SK-MEL-5 (cell line): ENCODE data around the gene TOB1. TPM values are rescaled to one million over a fixed set of nuclear protein-coding genes. Genes with fewer than 3 reads are reported as not detected.
"Not testable (repeated sequence)": the region's sequence is repeated elsewhere in the genome, so short reads cannot be mapped to it uniquely, and the experiment has no call there.

Experiments
- DNase-seq: peaks from one replicate; pipeline ENCODE4 v3.0.0-alpha.2; 2016; ENCODE audit warnings: low read depth, low spot score
- in situ Hi-C: cut with HindIII; loops from 2 replicates; pipeline ENCODE4 v1.10.0; 2016; ENCODE audit warnings: low sequenced_read_pairs, high pct_unique_total_duplicates, low pct_unique_long_range_greater_than_20kb
- total RNA-seq: library from RNA; depleted of rRNA; stranded (reverse); fragments of >200 nt; shearing (Covaris generic); gene quantifications from 2 replicates; pipeline ENCODE4 v1.2.3, GENCODE V29; 2014

TOB1 gene
- total RNA-seq, 1 experiment from 2014 or later, result 23.7 TPM

DNA sequence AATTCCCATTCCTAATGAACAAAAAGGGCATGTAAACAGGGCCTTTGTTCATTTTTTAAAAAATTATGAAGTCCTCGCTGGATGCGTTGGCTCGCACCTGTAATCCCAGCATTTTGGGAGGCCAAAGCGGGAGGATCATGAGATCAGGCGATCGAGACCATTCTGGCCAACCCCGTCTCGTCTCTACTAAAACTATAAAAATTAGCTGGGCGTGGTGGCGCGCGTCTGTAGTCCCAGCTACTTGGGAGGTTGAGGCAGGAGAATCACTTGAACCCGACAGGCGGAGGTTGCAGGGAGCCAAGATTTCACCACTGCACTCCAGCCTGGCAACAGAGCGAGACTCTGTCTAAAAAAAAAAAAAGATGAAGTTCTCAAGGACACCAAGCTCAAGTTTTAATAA, 6.4 kb downstream of the TOB1 start:
- DNase-seq, in situ Hi-C loops: not testable (repeated sequence)

GRCh38 chr17:50858486-50859225, 7.5 kb downstream of the TOB1 start:
- in situ Hi-C loops, result no loop called here
- no peak for DNase-seq

GRCh38 chr17:50856431-50856830, 9.7 kb downstream of the TOB1 start:
- no peak for DNase-seq
- in situ Hi-C loops, result no loop called here

DNA sequence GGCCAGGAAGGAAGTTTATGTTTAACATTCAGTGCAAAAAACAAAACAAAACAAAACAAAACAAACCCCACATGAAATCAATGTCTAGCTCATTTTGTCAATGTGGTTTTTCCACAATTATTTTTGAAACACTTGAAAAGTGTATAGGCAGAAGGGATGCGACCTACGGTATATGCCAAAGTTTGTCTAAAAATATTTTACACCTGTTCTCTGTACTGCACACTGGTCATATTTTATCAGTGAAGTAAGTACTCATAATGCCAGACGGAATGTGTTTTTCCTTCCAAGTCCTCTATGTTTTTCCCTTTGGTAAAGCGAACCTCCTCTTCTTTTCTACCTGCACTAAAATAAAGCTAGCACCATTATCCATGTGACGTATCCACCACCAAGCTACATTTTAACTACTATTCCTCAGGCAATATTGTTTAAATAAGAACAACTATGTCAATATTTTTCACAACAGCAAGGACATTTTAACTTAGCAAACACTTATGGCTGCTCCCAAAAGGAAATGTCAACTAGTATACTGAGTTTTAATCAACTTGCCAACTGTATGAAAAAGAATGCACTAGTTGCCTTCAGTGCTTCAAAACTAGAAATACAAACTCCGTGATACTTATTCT, 10.3 kb downstream of the TOB1 start:
- no peak for DNase-seq
- in situ Hi-C loops, result no loop called here

- in situ Hi-C loops, result no loop called here
- no peak for DNase-seq
Measured at GRCh38 chr17:50853781-50854180, 12.4 kb downstream of the TOB1 start.

DNA sequence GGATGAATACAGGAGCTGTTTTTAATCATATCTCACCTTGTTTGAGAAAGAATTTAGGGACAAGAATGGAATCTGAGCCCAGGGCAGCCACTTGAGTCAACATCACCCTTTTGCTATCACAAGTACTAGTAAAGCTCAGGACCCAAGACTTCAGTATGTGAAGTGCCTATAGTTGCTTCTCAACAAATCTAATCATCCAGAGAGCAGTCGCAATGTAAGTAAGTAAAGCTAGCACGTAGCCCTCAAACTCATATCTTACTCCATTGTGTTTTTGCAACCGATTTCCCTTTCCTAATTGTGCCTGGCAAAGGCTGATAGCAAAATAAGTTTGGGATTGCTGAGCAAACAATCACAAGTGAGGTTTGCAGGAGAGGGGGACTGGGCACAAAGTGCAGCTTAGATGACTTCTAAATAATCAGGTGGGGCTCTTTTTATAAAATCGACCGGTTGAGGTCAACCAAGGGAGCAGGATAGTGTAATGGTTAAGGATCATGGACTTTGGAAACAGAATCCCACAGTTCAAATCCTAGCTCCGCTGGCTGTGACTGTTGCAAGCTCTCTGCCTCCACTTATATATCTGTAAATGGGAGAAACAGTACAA, 13.0 kb downstream of the TOB1 start:
- DNase-seq, result no peak
- in situ Hi-C loops, result no loop called here

DNA sequence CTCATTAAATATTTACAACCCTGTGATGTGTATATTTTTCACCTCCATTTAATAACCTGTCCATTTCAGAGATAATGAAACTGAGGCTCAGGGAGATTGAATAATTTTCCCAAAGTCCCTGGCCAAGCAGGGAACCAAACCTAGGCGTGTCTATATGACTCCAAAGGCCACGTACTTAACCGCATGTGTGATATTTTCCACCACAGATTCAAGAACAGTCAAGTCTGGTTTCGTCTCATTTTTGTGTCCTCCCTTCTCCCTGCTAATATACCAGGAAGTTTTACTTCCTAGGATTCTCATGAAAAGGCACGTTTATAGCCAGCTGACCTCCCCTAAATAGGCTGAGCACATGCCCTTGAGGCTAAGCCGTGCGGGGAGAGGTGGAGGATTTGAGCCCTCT, 15.5 kb downstream of the TOB1 start:
- DNase-seq, result peak; percentile 15
- in situ Hi-C loops, result no loop called here

GRCh38 chr17:50848711-50849110, 17.4 kb downstream of the TOB1 start:
- in situ Hi-C loops, result no loop called here

DNA sequence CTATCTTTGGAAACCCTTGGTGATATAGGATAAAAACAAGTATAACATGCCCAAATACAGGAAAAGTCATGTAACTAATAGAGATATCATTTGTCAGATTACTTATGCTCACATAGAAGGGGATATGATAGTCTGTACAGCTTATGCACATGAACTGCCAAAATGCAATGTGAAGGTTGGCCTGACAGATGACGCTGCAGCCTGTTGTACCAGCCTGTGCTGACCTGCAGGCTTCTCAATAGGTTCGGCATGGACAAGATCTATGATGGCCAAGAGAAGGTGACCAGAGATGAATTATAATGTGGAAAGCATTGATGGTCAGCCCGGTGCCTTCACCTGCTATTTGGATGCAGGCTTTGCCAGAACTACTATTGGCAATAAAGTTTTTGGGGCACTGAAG, 18.1 kb downstream of the TOB1 start:
- DNase-seq, result no peak
- in situ Hi-C loops, result no loop called here

More at GRCh38 chr17:50848711-50849110, 17.4 kb downstream of the TOB1 start:
- no peak for DNase-seq

- DNase-seq, result no peak
- in situ Hi-C loops, result no loop called here
Measured at GRCh38 chr17:50847566-50847965, 18.6 kb downstream of the TOB1 start.

DNA sequence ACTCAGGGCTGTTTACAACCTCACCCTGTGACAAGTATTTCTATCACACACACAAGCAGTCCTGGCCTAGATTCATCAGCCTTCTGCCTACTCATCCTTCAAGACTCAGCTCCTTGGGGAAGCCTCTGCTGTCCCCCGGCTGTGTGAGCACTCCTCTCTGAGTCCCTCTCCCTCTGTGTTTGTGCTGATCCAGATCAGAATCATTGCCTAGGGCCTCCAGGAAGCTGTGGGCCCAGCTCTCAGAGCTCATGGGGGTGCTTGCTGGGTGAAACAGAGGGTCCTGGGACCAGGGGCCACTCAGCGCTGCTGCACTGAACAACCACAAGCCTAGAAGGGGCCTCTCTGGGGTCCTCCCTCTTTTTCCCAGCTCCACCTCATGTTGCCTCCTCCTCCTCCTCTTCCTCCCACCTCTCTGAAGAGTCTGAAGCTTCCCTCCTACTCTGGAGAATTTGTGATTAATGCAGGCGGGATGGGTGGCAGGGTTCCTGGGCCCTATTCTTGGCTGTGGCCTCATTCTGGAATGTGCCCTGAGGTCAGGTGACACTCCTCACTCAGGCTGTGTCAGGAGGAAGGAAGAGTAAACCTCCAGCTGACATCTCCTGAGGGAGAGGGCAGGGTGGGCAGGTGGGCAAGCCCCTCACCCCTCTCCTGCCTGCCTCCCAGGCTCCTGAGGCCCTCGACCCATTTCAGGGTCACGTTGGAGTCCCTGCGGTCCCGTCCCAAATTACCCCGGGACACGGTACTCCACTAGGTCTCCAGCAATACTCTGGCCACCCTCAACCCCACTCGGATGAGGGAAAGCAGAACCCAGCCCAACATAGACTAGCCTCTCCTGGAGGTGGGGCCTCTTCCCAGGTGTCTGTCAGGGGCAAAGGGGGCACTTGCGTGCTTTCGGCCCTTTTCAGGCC, 20.7 kb downstream of the TOB1 start:
- in situ Hi-C loops, result no loop called here
- DNase-seq, result no peak

DNA sequence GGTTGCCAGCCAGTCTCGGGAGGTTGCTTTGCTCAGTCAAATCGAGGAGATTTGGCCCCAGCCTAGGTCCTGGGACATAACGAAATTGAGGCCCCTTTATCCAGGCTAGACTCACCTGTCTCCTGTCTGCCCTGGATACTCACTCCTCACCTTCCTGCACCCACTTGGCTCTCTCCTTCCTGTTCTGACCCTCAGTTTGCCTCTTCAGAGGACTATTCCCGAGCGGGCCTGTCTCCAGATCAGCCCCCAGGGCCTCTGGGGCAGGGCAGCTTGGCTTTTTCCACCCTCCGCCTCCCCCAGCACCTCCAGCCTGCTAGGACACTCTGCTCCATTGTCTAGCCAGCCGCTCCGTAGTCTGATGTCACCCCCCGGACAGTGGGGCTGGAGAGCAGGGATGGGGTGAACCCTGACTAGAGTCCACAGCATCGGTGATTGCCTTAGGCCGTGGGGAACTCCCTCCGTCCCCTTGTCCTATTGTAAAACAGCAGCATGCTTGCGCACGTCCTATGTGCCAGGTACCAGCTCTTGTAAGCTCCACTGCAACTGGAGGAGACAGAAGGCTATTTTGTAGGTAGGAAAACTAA, 21.9 kb downstream of the TOB1 start:
- in situ Hi-C loops, result no loop called here
- DNase-seq, result no peak

DNA sequence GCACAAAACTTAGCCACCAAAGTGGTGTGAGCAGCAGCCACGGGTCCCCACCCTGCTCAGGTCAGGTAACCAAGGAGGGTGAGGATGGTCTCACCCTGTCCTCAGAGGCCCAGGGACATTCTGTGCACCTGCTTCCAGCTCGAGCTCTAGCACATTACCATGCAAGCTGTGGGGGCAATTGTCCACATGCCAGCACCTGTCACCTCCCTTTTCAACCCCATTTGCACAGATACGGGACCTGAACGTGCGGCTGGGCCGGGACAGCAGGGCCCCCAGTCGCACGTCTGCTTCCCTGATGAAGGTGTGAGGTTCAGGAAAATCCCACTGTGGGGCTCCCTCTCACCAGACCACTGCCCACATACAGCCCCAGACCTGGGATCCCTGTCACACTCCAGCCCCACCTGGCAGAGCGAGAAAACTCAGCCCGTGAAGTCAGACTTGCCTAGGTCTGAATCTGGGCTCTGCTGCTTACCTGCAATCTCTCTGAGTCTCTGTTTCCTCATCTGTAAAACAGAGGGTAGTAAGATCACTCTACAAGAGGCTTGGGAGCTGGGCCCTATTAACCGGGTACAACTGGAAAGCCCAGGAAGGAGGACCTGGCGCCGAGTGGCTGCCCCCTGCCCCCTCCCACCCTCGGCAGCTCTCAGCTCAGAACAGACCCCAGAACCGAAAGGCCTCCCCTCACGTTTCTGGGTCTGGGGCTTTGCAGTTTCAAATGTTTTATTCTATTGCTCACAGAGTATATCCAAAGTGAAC, 22.8 kb downstream of the TOB1 start:
- in situ Hi-C loops, result no loop called here
- no peak for DNase-seq

DNA sequence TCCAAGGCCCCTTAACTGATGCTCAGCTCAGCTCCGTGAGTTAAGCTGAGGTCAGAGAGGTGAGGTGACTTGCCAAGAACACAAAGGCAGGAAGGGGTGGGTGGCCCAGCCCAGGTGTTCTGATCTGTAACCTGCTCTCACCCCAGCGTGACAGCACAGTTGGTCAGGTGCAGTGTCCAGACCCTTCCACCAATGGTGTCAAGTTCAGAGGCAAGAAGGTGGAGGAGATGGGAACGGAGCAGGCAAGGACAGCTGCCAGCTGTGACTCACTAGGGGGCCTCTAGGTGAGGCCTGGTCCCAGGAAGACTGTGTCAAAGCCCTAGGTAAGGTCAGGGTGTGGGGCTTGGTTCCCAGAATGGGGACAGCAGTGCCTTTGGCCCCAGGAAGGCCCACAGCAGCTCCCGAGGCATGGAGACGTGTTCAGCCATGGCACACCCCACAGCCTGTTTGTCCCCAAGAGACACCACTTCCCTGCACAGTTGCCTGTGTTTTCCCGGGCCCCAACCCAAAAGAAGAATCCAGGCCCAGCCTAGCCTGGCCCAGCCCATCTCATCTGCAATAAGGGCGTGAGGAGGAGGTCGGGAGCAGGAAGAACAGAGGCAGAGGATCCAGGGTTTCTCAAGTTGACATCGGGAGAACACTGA, 23.5 kb downstream of the TOB1 start:
- in situ Hi-C loops, result no loop called here
- DNase-seq, result no peak

DNA sequence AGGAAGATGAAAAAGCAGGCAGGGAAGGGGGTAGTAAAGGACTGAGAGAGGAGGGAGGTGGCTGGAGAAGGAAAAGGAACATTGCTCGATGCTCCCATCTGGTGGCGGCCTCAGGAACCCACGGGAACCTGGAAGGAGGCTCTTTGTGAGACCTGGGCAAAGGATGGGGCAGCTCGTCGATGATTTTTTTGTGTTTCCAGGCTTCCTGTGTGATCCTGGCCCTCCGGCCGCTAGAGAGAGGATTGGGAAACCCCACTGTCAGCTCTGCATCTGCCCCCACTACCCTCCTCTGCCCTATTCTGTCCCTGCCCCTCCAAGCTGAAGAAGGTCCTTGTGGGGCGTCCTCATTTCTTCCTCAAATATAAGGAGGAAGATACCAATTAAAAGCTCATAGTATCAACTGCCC, 24.2 kb downstream of the TOB1 start:
- in situ Hi-C loops, result no loop called here
- peak; percentile 78 for DNase-seq

DNA sequence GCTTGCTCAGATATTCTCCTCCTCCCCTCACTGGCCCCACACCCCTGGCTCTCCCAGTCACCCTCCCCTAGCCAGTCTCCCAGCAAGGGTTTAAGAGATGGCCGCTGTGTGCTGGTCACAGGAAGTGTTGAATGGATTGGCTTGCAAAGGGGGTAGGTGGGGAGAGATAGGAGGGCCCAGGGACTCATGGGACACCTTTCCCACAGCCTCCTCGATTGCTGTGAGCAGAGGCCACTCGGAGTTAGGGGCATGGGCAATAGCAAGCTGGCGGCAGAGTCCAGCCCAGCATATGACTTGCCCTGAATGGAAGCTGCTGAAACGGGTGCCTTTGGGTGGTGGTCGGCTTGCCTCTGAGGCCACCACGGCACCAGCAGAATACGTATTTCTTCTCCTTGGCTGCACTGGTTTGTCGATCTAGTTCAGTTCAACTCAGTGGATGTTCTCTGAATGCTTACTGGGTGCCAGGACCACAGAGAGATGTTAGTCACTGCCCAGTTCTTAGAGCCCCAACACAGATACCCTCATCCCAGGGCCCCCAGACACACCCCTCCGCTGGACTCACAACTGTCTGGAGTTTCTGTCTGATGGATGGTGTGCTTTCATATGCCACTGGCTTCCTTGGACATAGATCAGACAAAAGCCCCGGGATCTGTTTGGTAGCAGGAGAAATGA, 24.7 kb downstream of the TOB1 start:
- in situ Hi-C loops, result no loop called here
- no peak for DNase-seq
